GM23248 (cell line): ENCODE data around the gene PAK2. TPM values are rescaled to one million over a fixed set of nuclear protein-coding genes. Genes with fewer than 3 reads are reported as not detected.
"Not testable (repeated sequence)": the region's sequence is repeated elsewhere in the genome, so short reads cannot be mapped to it uniquely, and the experiment has no call there.

Experiments
- DNase-seq: peaks from one replicate; pipeline ENCODE4 v3.0.0-alpha.2; 2015
- H2AFZ ChIP-seq: fragments of 200-600 bp; sonication (generic); 2 replicates; pipeline ENCODE4 v1.6.1; 2016; ENCODE audit warnings: antibody characterized with exemption
- H3F3A ChIP-seq: fragments of 200-600 bp; sonication (generic); 2 replicates; pipeline ENCODE4 v1.6.1; 2016; ENCODE audit warnings: mild to moderate bottlenecking, antibody characterized with exemption, mixed run types; ENCODE audit not compliant: insufficient read depth
- H3K27ac ChIP-seq: fragments of 200-600 bp; sonication (generic); 2 replicates; pipeline ENCODE4 v1.5.1; 2016; ENCODE audit warnings: mild to moderate bottlenecking
- H3K27me3 ChIP-seq: fragments of 200-600 bp; sonication (generic); replicated peaks from 2 replicates; pipeline ENCODE4 v1.6.1; 2016; ENCODE audit warnings: mild to moderate bottlenecking; ENCODE audit not compliant: insufficient read depth
- H3K36me3 ChIP-seq: fragments of 200-600 bp; sonication (generic); 2 replicates; pipeline ENCODE4 v1.6.1; 2016; ENCODE audit warnings: low read depth, mild to moderate bottlenecking
- H3K4me1 ChIP-seq: fragments of 200-600 bp; sonication (generic); 2 replicates; pipeline ENCODE4 v1.6.1; 2016; ENCODE audit warnings: mild to moderate bottlenecking; ENCODE audit not compliant: insufficient read depth
- H3K4me2 ChIP-seq: fragments of 200-600 bp; sonication (generic); one replicate; pipeline ENCODE4 v1.6.1; 2016; ENCODE audit warnings: mild to moderate bottlenecking; ENCODE audit not compliant: unreplicated experiment
- H3K4me3 ChIP-seq: fragments of 200-600 bp; sonication (generic); 2 replicates; pipeline ENCODE4 v1.5.1; 2016; ENCODE audit warnings: mild to moderate bottlenecking
- H3K79me2 ChIP-seq: fragments of 200-600 bp; sonication (generic); 2 replicates; pipeline ENCODE4 v1.6.1; 2016; ENCODE audit warnings: mild to moderate bottlenecking; ENCODE audit not compliant: insufficient read depth
- H3K9ac ChIP-seq: fragments of 200-600 bp; sonication (generic); 2 replicates; pipeline ENCODE4 v1.6.1; 2016; ENCODE audit warnings: mild to moderate bottlenecking
- H3K9me2 ChIP-seq: fragments of 200-600 bp; sonication (generic); 2 replicates; pipeline ENCODE4 v1.6.1; 2016; ENCODE audit warnings: mixed run types, mild to moderate bottlenecking, moderate library complexity; ENCODE audit not compliant: insufficient read depth
- H3K9me3 ChIP-seq: fragments of 200-600 bp; sonication (generic); one replicate; pipeline ENCODE4 v1.6.1; 2017; ENCODE audit warnings: low read depth
- H4K20me1 ChIP-seq: fragments of 200-600 bp; sonication (generic); 2 replicates; pipeline ENCODE4 v1.6.0; 2016; ENCODE audit not compliant: insufficient read depth
- EZH2 ChIP-seq: fragments of 200-600 bp; sonication (generic); IDR thresholded peaks from 2 replicates; pipeline ENCODE4 v1.6.1; 2018; ENCODE audit warnings: antibody characterized with exemption, mild to moderate bottlenecking; ENCODE audit not compliant: insufficient read depth, poor library complexity, severe bottlenecking
- EZH2phosphoT487 ChIP-seq: fragments of 200-600 bp; sonication (generic); IDR thresholded peaks from 2 replicates; pipeline ENCODE4 v1.6.1; 2018; ENCODE audit warnings: antibody characterized with exemption, moderate library complexity, mild to moderate bottlenecking, low read depth; ENCODE audit not compliant: insufficient read depth
- WGBS, 2 experiments: methylation state at CpG; one replicate each; pipeline ENCODE4 v1.1.6; 2015 to 2017; ENCODE audit warnings: low lambda C conversion rate in 2 of 2, low coverage in 1 of 2; ENCODE audit errors: missing lambda C conversion rate in 2 of 2; 5-methylcytosine and 5-hydroxymethylcytosine counted together
- in situ Hi-C: fragments of 300-500 bp; cut with MboI; formaldehyde crosslinking; loops from 2 replicates; pipeline ENCODE4 v1.15.0; 2020
- polyA plus RNA-seq: library from polyadenylated mRNA; unstranded; fragments of >200 nt; fragmentation: Nextera tagmentation; extraction: Ambion mirVana; gene quantifications from 2 replicates; pipeline ENCODE4 v1.2.1, GENCODE V29; 2016
- total RNA-seq: library from RNA; depleted of rRNA; stranded (reverse); fragments of >200 nt; shearing (Covaris generic); gene quantifications from 2 replicates; pipeline ENCODE4 v1.2.3, GENCODE V29; 2014

The PAK2 gene
- total and polyA plus RNA-seq, 2 experiments from 2014 or later: 24.4 to 30.5 TPM

DNA sequence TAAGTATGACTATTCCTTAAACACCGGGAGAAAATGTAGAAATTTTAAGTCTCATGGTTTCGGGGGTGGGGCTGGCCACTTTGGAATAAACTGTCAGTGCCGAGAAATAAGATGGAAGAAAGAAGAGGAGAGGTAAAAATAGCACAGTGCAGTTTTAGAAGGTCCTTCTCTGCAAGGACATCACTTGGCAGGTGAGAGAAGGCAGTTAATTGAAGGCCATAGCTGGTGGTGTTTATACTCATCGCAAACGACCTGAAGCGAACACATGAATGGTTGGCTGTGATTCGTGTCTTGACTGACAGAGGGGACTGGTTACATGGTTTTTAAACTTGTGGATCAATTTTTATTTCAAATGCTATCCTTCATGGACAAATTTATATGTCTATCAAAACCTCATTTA, 73.2 kb downstream of the PAK2 start:
- H3K79me2 ChIP-seq: no peaks in the 10 kb centered on the region
- H2AFZ ChIP-seq: no peak overlapping the region
- in situ Hi-C loops: no loop called here
- no peak for DNase-seq
- 0 out of 2 replicates have a peak, but pooled peaks cover 3% of the 10 kb centered on the region for H4K20me1 ChIP-seq
- peaks cover 11% of the 10 kb centered on the region for H3F3A ChIP-seq
- no peak overlapping the region for H3K9ac ChIP-seq
- 90 to 94% methylated on average over 7 of the region's 7 CpGs for WGBS, 2 experiments
- H3K4me1 ChIP-seq: peaks cover 3% of the 10 kb centered on the region; the same call in 1 of the 2 replicates
- no peaks in the 10 kb centered on the region for H3K9me3 ChIP-seq
- no peak for TF ChIP-seq EZH2phosphoT487
- TF ChIP-seq EZH2: no peak
- H3K36me3 ChIP-seq: peaks cover 63% of the 10 kb centered on the region
- H3K27ac ChIP-seq: no peak overlapping the region
- no peaks in the 10 kb centered on the region for H3K27me3 ChIP-seq
- no peak overlapping the region for H3K4me2 ChIP-seq
- no peaks in the 10 kb centered on the region for H3K9me2 ChIP-seq
- no peak overlapping the region for H3K4me3 ChIP-seq

GRCh38 chr3:196813903-196814302, 74.2 kb downstream of the PAK2 start:
- Histone ChIP-seq H3K9me2 (no peaks in the 10 kb centered on the region), H3K4me1 (no peaks in the 10 kb centered on the region), H2AFZ (no peak overlapping the region), H4K20me1 (0 out of 2 replicates have a peak, but pooled peaks cover 3% of the 10 kb centered on the region), H3K4me2 (no peak overlapping the region), H3K9ac (no peak overlapping the region), H3K9me3 (no peaks in the 10 kb centered on the region), H3K4me3 (no peak overlapping the region), H3K27me3 (no peaks in the 10 kb centered on the region), H3F3A (peaks cover 7% of the 10 kb centered on the region; the same call in 1 of the 2 replicates), H3K27ac (no peak overlapping the region), H3K36me3 (peaks cover 70% of the 10 kb centered on the region), H3K79me2 (no peaks in the 10 kb centered on the region)
- no peak for DNase-seq
- no peak for TF ChIP-seq EZH2phosphoT487
- in situ Hi-C loops: no loop called here
- 94 to 99% methylated on average over 5 of the region's 5 CpGs for WGBS, 2 experiments

DNA sequence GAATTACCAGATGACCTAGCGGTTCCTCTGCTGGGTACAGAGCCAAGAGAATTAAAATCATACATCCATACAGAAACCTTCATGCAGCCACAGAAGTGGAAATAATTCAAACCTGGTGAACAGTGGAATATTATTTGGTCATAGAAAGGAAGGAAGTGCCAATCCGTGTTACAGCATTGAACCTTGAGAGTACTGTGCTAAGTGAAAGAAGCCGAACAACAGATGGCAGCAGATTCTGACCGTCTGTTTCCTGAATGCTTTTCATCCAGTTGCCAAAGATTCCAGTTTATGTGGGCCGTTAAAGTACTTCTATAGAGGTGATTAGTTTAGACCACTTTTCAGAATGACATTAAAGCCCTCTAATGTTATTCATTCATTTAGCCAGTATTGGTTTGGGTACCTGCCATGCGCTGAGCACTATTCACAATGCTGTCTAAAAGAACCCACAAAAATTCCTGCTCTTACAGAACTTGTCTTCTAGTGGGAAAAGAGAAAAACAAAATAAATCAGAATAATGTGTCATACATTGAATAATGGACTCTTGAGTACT, 82.2 kb downstream of the PAK2 start:
- Histone ChIP-seq H3K27me3 (no peaks in the 10 kb centered on the region), H3K9me3 (no peaks in the 10 kb centered on the region), H3F3A (no peaks in the 10 kb centered on the region), H2AFZ (no peak overlapping the region), H3K36me3 (peaks cover 82% of the 10 kb centered on the region), H3K4me2 (no peak overlapping the region), H3K9me2 (no peaks in the 10 kb centered on the region), H3K79me2 (no peaks in the 10 kb centered on the region), H3K4me3 (no peak overlapping the region), H3K4me1 (no peaks in the 10 kb centered on the region), H3K27ac (no peak overlapping the region), H4K20me1 (no peaks in the 10 kb centered on the region), H3K9ac (no peak overlapping the region)
- TF ChIP-seq EZH2phosphoT487 (no peak), EZH2 (no peak)
- in situ Hi-C loops: no loop called here
- no peak for DNase-seq
- WGBS, 2 experiments: 91 to 96% methylated on average over 6 of the region's 6 CpGs

DNA sequence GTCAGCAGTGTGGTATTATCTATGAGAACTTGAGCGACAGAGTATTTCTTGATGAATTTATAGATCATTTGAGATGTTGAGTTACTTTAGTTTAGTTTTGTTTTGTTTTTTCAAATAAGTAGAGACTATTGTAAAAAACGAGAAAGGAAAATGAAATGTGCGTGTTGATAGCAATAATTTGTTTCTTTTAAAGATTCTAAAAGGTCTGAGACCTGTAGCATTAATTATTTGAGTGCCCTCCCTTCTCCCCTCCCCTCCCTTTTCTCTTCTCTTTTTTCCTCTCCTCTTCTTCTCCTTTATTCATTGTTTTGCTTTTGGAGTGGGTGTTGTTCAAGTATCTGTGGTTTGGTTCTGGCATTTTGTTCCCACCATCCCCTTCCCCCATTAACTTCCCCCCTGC, 90.0 kb downstream of the PAK2 start:
- in situ Hi-C loops, H3K4me1 ChIP-seq: not testable (repeated sequence)
- WGBS, 2 experiments: 89 to 92% methylated on average over 3 of the region's 3 CpGs

GRCh38 chr3:196835086-196835485, 95.4 kb downstream of the PAK2 start:
- Histone ChIP-seq H3K79me2 (no peaks in the 10 kb centered on the region), H3K9me2 (no peaks in the 10 kb centered on the region), H3F3A (peaks cover 8% of the 10 kb centered on the region; the same call in 1 of the 2 replicates), H3K4me2 (no peak overlapping the region), H3K27me3 (no peaks in the 10 kb centered on the region), H3K9me3 (no peaks in the 10 kb centered on the region), H3K4me3 (no peak overlapping the region), H4K20me1 (no peaks in the 10 kb centered on the region), H3K27ac (no peak overlapping the region), H3K9ac (no peak overlapping the region), H3K36me3 (peaks cover 24% of the 10 kb centered on the region), H2AFZ (no peak overlapping the region), H3K4me1 (no peaks in the 10 kb centered on the region)
- 84 to 92% methylated on average over 8 of the region's 8 CpGs for WGBS, 2 experiments
- no peak for DNase-seq
- in situ Hi-C loops: no loop called here
- TF ChIP-seq EZH2 (no peak), EZH2phosphoT487 (no peak)

More for the DNA sequence above, 90.0 kb downstream of the PAK2 start:
- H3K36me3 ChIP-seq: peaks cover 58% of the 10 kb centered on the region
- not testable (repeated sequence) for H3K27me3 ChIP-seq, H3K9me2 ChIP-seq, H3K9me3 ChIP-seq, H3K79me2 ChIP-seq, H2AFZ ChIP-seq, H3K4me2 ChIP-seq, H3K27ac ChIP-seq, H4K20me1 ChIP-seq, H3F3A ChIP-seq, H3K9ac ChIP-seq, DNase-seq, H3K4me3 ChIP-seq

- H3F3A ChIP-seq, DNase-seq, H3K9me3 ChIP-seq, H3K4me3 ChIP-seq, H3K27ac ChIP-seq, H3K4me2 ChIP-seq, H3K9ac ChIP-seq, H3K4me1 ChIP-seq, in situ Hi-C loops, H3K36me3 ChIP-seq, H3K27me3 ChIP-seq, H2AFZ ChIP-seq, H3K79me2 ChIP-seq, H3K9me2 ChIP-seq, H4K20me1 ChIP-seq: not testable (repeated sequence)
- 100% methylated on average over 1 of the region's 1 CpG for WGBS, 2 experiments
Observed at GRCh38 chr3:196836626-196837025, 97.0 kb downstream of the PAK2 start.
